HEK293 (cell line): ENCODE measurements around the gene HGFAC.

Experiments
- YY1 ChIP-seq: fragments of 450-650 bp; formaldehyde crosslinking; IDR thresholded peaks from 2 replicates; pipeline ENCODE4 v1.5.1; 2018; ENCODE audit warnings: missing biosample characterization, missing genetic modification characterization
- TF ChIP-seq, protein P1 (sequence below): fragments of 450-650 bp; formaldehyde crosslinking; IDR thresholded peaks from 2 replicates; pipeline ENCODE4 v1.5.1; 2016; ENCODE audit warnings: missing biosample characterization, missing genetic modification characterization, low read depth

DNA sequence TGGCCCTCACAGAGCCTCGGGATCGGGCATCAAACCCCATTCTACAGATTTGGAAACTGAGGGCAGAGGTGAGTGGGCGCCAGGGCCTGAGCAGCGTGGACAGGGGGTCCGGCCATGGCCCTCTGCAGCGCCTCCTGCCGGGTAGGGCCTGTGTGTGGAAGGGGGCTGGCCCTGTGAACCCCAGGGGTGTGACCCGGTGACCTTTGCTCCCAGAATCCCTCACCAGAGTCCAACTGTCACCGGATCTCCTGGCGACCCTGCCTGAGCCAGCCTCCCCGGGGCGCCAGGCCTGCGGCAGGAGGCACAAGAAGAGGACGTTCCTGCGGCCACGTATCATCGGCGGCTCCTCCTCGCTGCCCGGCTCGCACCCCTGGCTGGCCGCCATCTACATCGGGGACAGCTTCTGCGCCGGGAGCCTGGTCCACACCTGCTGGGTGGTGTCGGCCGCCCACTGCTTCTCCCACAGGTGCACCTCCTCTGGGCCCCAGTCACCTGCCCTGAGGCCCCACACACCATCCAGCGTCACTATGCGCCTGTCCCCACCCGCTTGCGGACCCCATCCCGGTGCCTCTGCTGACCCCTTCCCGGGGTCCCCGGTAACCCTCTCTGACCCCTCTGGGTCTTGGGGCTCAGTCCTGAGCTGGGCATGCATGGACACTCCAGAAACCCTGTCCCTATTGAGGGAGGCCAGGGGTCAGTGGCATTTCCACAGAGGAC is 4.2 kb downstream of the HGFAC start:
- TF ChIP-seq, protein P1, sequence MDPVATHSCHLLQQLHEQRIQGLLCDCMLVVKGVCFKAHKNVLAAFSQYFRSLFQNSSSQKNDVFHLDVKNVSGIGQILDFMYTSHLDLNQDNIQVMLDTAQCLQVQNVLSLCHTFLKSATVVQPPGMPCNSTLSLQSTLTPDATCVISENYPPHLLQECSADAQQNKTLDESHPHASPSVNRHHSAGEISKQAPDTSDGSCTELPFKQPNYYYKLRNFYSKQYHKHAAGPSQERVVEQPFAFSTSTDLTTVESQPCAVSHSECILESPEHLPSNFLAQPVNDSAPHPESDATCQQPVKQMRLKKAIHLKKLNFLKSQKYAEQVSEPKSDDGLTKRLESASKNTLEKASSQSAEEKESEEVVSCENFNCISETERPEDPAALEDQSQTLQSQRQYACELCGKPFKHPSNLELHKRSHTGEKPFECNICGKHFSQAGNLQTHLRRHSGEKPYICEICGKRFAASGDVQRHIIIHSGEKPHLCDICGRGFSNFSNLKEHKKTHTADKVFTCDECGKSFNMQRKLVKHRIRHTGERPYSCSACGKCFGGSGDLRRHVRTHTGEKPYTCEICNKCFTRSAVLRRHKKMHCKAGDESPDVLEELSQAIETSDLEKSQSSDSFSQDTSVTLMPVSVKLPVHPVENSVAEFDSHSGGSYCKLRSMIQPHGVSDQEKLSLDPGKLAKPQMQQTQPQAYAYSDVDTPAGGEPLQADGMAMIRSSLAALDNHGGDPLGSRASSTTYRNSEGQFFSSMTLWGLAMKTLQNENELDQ (tag by site-specific recombination): no peak
- no peak for TF ChIP-seq YY1 (tag by site-specific recombination)
